Choroid plexus epithelial cell (primary cell): ENCODE measurements around the gene DLGAP1.

Experiments used
- DNase-seq: peaks from one replicate; pipeline ENCODE4 v3.0.0-alpha.2; 2010; ENCODE audit warnings: low read depth
- H3K4me3 ChIP-seq: 2 replicates; pipeline ENCODE4 v1.5.1; 2011; ENCODE audit warnings: low read depth, mild to moderate bottlenecking, control low read depth, low read length, moderate library complexity
- TF ChIP-seq, protein P1 (sequence below): conservative IDR thresholded peaks from 2 replicates; pipeline ENCODE4 v1.5.1; 2011; ENCODE audit warnings: low read depth, mild to moderate bottlenecking, control low read depth, inconsistent platforms, low read length, moderate library complexity

The DLGAP1 gene

DNA sequence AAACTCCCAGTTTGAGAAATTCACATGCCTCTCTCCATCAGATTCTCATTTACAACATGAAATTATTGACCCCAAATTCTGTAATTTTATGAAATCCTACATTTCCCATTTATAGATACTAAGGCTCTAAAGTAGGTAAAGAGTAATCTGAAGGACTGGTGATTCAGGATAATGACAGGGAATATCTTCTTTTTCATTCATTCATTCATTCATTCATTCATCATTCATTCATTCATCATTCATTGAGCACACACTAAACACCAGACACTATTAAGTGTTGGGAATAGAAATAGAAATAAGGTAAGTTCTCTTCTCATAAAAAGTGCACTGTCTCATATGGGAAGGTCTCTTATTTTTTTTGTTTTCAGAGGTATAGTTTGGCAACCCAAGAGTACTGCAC, 888.3 kb downstream of the DLGAP1 start:
- no peak for DNase-seq

DNA sequence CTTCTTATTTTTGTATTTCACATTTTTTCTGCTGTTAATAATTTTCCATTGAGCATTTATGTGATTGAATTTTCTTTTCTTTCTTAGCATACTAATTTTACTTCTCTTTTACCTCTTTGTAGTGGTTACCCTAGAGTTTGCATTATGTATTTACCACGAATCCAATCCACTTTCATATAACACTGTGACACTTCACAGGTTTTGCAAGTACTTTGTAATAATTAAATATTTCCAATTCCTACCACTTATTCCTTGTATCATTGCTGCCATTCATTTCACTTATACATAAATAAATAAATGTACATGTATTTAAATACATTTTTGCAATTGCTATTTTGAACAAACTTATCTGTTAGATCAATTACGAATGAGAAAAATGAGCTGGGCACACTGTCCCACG, 894.4 kb downstream of the DLGAP1 start:
- TF ChIP-seq, protein P1, sequence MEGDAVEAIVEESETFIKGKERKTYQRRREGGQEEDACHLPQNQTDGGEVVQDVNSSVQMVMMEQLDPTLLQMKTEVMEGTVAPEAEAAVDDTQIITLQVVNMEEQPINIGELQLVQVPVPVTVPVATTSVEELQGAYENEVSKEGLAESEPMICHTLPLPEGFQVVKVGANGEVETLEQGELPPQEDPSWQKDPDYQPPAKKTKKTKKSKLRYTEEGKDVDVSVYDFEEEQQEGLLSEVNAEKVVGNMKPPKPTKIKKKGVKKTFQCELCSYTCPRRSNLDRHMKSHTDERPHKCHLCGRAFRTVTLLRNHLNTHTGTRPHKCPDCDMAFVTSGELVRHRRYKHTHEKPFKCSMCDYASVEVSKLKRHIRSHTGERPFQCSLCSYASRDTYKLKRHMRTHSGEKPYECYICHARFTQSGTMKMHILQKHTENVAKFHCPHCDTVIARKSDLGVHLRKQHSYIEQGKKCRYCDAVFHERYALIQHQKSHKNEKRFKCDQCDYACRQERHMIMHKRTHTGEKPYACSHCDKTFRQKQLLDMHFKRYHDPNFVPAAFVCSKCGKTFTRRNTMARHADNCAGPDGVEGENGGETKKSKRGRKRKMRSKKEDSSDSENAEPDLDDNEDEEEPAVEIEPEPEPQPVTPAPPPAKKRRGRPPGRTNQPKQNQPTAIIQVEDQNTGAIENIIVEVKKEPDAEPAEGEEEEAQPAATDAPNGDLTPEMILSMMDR, result no peak
- DNase-seq, result no peak
- no peak overlapping the region for H3K4me3 ChIP-seq

More for the DNA sequence above, 888.3 kb downstream of the DLGAP1 start:
- H3K4me3 ChIP-seq, result no peak overlapping the region
- TF ChIP-seq, protein P1, result no peak

DNA sequence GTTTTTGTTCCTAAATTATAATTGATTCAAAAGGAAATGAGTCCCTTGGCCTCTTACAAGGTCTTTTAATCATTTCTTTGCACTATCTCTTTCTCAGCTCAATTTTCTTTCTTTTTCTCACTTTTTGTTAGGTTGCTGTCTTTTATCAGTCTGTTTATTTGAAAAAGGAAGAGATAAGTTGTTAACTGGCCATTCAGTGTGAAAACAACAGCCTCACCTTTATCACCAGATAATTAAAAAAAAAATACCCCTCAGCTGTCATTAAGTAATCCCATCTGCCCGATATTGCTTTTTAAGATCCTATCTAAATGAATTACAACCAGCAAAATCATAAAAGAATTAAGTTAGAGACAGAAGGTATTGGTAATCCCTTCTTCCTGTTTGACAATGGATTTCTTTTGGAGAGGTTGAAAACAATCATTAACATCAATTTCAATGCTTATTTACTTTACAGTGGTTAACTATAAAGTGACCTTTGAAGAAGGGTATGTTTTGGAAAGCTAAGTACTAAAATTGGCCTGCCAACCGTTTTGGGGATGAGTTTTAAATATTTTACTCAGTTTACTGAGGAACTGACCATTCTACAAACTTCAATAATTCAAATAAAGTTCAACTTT, 900.2 kb downstream of the DLGAP1 start:
- TF ChIP-seq, protein P1, result no peak
- no peak overlapping the region for H3K4me3 ChIP-seq
- no peak for DNase-seq

DNA sequence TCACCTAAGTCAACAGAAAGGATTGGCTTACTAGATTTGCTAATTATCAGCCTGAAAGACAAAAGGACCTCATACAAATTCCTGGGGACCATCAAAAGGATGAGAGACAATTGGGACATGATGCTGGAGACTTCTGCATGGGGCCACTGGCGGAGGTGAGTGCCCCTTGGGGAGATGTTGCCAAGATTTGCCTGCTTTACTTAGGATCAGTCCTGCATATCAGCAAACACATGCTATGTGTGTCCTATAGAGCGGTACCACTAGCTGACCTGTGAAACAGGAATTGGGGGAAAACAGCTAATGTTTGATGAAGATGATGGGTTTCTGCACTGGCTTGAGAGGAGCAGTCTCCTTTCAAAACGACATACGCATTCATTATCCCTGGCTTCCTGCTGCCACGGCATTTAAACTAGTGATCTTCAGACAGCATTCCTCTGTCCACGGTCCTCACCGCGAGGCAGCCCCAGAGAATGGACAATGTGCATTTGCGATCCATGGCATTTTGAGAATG, 901.0 kb downstream of the DLGAP1 start:
- TF ChIP-seq, protein P1, result no peak
- H3K4me3 ChIP-seq, result no peak overlapping the region
- peak; percentile 41 for DNase-seq

DNA sequence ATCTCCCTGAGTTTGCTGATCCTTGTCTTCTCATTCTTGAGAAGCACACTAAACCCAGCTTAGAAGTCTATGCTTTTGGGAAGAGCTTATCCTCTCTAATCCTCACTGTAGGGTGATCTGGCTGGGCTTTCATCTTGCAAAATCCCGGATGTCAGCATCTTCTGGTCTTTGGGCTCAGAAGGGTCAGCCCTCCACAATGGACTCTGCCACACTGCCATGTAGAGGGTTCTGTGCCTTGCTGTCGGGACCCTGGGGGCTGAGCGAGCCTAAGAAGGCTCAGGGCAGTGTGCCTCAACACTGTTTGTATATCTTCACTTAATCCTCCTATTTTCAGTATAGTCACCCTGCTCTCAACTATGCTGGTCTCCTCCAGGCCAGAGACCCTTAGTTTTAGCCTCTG, 902.8 kb downstream of the DLGAP1 start:
- DNase-seq, result no peak
- TF ChIP-seq, protein P1, result no peak
- H3K4me3 ChIP-seq, result no peak overlapping the region

DNA sequence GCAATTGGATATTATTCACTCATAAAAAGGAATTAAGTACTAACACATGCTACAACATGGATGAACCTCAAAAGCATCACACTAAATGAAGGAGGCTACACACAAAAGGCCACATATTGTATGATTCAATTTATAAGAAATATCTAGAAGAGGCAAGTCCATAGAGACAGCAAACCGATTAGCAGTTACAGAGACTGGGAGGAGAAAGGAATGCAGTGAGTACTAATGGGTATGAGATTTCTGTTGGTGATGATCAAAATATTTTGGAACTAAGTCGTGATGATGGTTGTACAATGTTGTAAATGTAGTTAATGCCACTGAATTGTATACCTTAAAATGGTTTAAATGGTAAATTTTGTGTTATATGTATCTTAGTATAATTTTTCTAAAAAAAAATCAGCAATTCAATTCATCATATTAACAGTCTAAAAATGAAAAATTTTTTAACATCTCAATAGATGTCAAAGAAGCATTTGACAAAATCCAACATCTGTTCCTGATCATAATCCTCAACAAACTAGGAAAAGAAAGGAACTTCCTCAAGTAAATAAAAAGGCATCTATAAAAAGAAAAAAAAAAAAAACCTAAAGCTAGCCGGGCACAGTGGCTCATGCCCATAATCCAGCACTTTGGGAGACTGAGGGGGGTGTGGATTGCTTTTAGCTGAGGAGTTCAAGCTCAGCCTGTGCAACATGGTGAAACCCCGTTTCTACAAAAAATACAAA, 907.1 kb downstream of the DLGAP1 start:
- TF ChIP-seq, protein P1, result no peak

More for the DNA sequence above, 907.1 kb downstream of the DLGAP1 start:
- no peak for DNase-seq
- no peak overlapping the region for H3K4me3 ChIP-seq
